ENCODE measurements around the gene PICK1.

- TF ChIP-seq CTCF (IDR thresholded peaks at IDR 0.05; ENCODE audit: low read depth, low read length, missing input control) (no peak), GABPA (IDR thresholded peaks at IDR 0.05 in 1 of 2, conservative IDR thresholded peaks at IDR 0.05 in 1 of 2) (no peak), JUND (IDR thresholded peaks at IDR 0.05) (no peak), TAF1 (conservative IDR thresholded peaks at IDR 0.05) (no peak), RAD21 (IDR thresholded peaks at IDR 0.05) (no peak)
Measured at GRCh38 chr22:38097058-38097457, 39.9 kb downstream of the PICK1 start.

All from liver (tissue), 3 donors.